Esophagus muscularis mucosa (tissue), 4 donors: ENCODE measurements around the gene CSDE1.

Experiments
- EP300 ChIP-seq: sonication (generic); formaldehyde crosslinking; IDR thresholded peaks from one replicate; pipeline ENCODE4 v1.6.1; 2017; ENCODE audit warnings: antibody characterized with exemption
- POLR2A ChIP-seq: fragments of 450-650 bp; IDR thresholded peaks from one replicate; pipeline ENCODE4 v1.6.1; 2017; ENCODE audit warnings: antibody characterized with exemption, moderate library complexity, mild to moderate bottlenecking, low read depth
- POLR2AphosphoS5 ChIP-seq, 2 donors: sonication (generic); formaldehyde crosslinking; IDR thresholded peaks; one replicate each; pipeline ENCODE4 v1.6.1; 2017; ENCODE audit warnings: antibody characterized with exemption in 2 of 2
- TF ChIP-seq, protein P1 (sequence below), 3 experiments: fragments of 200-600 bp in 2 of 3; fragments of 450-650 bp in 1 of 3; sonication (generic) in 2 of 3; IDR thresholded peaks; one replicate each; pipeline ENCODE4 v1.5.1; 2017 to 2019; ENCODE audit warnings: antibody characterized with exemption in 3 of 3, mild to moderate bottlenecking in 2 of 3, moderate library complexity in 1 of 3

DNA sequence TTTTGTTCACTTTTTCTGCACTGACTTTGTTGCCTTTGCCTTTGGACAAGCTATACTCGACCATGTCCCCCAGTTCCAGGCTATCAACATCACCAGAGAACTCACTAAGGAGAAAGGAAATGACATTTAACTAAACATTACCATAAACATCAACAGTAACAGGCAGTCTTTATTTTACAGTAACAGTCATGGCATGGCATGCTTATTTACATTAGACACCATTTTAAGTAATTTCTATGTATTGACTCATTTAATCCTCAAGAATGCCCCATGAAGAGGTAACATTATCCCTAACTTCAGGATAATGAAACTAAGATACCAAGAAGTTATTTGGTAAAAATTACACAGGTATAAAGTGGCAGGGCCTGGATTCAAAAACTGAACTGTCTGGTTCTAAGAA is 32.6 kb downstream of the CSDE1 start:
- TF ChIP-seq, protein P1, sequence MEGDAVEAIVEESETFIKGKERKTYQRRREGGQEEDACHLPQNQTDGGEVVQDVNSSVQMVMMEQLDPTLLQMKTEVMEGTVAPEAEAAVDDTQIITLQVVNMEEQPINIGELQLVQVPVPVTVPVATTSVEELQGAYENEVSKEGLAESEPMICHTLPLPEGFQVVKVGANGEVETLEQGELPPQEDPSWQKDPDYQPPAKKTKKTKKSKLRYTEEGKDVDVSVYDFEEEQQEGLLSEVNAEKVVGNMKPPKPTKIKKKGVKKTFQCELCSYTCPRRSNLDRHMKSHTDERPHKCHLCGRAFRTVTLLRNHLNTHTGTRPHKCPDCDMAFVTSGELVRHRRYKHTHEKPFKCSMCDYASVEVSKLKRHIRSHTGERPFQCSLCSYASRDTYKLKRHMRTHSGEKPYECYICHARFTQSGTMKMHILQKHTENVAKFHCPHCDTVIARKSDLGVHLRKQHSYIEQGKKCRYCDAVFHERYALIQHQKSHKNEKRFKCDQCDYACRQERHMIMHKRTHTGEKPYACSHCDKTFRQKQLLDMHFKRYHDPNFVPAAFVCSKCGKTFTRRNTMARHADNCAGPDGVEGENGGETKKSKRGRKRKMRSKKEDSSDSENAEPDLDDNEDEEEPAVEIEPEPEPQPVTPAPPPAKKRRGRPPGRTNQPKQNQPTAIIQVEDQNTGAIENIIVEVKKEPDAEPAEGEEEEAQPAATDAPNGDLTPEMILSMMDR (IDR thresholded peaks at IDR 0.05) = no peak
- TF ChIP-seq EP300 (no peak), POLR2AphosphoS5 (IDR thresholded peaks at IDR 0.05) (no peak), POLR2A (no peak)
